GM12872 (cell line): ENCODE measurements around the gene SLA2.

ENCODE experiments used
- TF ChIP-seq, protein P1 (sequence below): IDR thresholded peaks from 3 replicates; pipeline ENCODE4 v1.5.1; 2011; ENCODE audit warnings: low read depth, mild to moderate bottlenecking, low read length, moderate library complexity; ENCODE audit not compliant: insufficient read depth

The SLA2 gene

DNA sequence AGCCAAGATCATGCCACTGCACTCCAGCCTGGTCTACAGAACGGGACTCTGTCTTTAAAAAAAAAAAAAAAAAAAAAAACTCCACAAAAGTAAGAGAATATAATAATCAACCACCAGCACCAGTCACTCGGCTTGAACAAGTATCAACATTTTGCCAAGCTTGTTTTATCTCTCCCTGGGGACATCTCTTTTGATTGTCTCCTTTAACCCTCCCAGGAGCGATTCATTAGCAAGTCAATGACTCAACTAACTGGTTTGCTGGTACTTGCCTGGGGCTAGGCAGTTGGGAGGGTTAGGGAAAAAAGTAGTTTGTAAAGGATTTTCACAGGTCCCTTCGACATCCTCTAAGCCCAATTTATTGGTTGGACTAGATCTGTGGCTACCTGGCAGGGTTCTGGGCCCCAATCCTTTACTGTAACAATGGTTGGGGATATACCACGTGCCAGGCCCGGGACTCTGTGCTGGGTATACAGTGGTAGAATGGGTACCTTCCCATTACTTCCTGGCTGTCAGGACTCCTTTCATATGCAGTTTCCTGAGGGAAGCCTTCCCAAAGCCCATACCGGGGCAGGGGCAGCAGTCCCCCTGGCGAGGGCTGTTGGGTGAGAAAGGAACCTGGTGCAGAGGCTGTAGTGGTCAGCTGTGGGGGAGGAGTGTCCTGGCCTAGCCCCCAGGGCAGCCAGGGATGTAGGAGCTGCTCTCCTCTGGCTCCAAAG is 60.4 kb downstream of the SLA2 start:
- TF ChIP-seq, protein P1, sequence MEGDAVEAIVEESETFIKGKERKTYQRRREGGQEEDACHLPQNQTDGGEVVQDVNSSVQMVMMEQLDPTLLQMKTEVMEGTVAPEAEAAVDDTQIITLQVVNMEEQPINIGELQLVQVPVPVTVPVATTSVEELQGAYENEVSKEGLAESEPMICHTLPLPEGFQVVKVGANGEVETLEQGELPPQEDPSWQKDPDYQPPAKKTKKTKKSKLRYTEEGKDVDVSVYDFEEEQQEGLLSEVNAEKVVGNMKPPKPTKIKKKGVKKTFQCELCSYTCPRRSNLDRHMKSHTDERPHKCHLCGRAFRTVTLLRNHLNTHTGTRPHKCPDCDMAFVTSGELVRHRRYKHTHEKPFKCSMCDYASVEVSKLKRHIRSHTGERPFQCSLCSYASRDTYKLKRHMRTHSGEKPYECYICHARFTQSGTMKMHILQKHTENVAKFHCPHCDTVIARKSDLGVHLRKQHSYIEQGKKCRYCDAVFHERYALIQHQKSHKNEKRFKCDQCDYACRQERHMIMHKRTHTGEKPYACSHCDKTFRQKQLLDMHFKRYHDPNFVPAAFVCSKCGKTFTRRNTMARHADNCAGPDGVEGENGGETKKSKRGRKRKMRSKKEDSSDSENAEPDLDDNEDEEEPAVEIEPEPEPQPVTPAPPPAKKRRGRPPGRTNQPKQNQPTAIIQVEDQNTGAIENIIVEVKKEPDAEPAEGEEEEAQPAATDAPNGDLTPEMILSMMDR, result no peak

DNA sequence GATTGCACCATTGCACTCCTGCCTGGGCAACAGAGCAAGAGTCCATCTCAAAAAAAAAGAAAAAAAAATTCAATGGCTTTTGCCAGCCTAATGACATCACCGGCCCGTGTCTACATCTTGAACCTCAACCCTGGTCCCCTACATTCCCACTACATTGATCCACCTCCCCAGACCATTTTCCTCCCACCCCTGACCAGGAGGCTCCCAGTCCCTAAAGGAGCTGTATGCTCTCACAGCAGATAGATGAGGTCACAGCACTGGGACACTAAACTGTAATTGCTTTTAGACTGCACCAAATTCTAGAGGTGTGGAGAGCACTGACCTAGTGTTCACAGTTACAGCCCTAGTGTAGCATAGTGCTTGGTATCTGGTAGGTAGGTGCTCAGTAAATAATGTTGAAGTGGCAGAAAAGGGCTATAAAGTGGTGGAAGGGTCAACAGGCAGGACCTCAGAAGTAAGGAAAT is 61.9 kb downstream of the SLA2 start:
- TF ChIP-seq, protein P1, result no peak

DNA sequence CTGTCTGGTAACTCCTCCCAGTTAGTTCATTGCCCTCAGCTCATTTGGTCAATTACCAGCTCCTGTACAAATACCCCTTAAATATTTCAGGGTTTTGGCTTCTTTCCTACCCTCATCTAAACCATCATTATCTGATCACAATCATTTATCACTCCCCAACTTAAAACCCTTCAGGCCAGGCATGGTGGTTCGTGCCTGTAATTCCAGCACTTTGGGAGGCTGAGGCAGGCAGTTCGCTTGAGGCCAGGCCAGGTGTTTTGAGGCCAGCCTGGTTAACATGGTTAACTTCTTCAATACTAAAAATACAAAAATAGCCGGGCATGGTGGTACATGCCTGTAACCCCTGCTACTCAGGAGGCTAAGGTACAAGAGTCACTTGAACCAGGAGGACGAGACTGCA is 63.2 kb downstream of the SLA2 start:
- TF ChIP-seq, protein P1, result no peak

DNA sequence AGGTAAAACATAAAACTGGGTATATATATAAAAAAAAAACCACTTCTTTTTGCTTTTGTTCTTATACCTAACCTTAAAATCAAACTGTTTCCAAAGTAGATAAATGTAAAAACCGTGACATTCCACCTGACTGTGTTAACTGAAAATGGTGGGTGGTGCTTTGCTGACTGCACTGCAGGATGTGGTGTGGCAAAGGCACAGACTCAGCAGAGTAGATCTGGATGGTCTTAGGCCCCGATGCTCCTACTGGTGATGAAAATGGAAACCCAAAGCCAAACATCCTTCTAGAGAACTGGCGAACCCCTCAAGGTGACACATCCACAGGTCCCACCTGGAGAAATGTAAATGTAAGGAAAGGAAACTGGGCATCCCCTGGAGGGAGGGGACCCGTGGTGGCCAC is 63.7 kb downstream of the SLA2 start:
- TF ChIP-seq, protein P1, result no peak

DNA sequence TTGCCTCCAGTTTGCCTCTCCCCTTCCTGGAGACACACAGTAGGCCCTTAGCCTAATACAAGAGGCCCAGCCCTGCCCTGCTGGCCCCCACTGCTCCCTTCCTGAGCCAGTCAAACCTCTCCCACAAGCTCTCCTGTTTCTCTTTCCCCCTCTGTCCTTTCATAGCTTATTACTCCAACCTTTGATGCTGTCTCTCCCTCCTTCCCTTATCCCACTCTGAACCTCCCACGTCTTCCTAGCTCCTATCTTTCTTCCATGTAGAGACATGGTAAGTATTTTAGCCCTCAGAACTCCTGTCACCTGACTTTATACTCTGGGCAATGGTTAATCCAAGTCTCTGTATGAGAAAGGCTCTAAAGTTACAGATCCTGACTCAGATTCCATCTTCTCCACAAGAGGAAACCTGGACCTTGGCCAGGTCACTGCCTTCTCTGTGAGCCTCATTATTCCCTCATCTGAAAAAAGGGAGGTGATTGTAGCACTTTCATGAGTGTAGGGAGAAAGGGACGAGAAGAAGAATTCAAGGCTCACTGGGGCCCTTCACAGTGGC is 65.9 kb downstream of the SLA2 start:
- TF ChIP-seq, protein P1, result no peak

DNA sequence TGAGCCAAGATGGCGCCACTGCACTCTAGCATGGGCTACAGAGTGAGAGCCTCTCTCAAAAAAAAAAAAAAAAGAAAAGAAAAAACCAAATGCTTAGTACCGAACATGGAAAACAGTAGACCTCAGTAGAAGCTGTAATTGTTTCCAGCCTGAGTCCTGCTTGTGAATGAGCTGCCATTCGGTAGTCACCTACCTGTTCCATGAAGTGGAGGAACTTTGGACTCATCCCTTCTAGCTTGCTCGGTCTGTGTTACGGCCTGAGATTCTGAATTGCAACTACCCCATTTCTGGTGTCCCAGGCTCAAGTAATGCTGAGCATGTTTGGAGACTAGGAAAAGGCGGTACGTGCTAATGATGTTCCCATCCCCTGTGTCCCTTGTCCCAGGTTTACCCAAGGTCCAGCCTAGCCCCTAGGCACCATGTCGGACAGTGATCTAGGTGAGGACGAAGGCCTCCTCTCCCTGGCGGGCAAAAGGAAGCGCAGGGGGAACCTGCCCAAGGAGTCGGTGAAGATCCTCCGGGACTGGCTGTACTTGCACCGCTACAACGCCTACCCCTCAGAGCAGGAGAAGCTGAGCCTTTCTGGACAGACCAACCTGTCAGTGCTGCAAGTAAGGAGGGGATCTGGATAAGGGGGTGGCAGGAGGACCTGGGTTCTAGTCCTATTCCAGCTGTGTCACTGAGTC is 67.5 kb downstream of the SLA2 start:
- TF ChIP-seq, protein P1, result no peak

DNA sequence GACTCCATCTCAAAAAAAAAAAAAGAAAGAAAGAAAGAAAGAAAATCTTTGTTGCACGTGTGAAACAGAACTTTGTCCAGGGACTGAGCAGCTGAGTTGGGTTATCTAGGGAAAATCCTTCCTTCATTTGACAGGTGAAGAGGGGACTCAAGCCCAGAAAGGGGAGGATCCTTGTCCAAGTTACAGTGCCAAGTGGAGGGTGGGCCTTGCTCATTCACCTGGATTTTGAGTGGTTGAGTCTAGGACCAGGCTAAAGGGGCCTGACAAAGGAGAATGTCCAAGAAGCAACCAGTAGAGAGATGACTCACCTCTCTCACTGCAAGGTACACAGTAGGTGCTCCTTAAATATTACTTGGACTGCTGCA is 69.9 kb downstream of the SLA2 start:
- TF ChIP-seq, protein P1, result no peak
